GM23338 (cell line): ENCODE measurements around the gene NRCAM. TPM values are rescaled to one million over a fixed set of nuclear protein-coding genes. Genes with fewer than 3 reads are reported as not detected.

Experiments
- ATAC-seq: fragments of 200-7000 bp; cut with Tn5 transposase; 3 replicates; pipeline ENCODE4 v1.9.1; 2020
- DNase-seq: peaks from one replicate; pipeline ENCODE4 v3.0.0-alpha.2; 2015; ENCODE audit warnings: low spot score
- H2AFZ ChIP-seq: fragments of 200-600 bp; sonication (generic); 2 replicates; pipeline ENCODE4 v1.8.0; 2016; ENCODE audit warnings: antibody characterized with exemption, mild to moderate bottlenecking, moderate library complexity
- H3F3A ChIP-seq: fragments of 200-600 bp; sonication (generic); replicated peaks from 2 replicates; pipeline ENCODE4 v1.8.0; 2017; ENCODE audit warnings: antibody characterized with exemption, mixed run types, low read depth
- H3K27ac ChIP-seq: fragments of 200-600 bp; sonication (generic); 2 replicates; pipeline ENCODE4 v1.6.1; 2016; ENCODE audit warnings: low read depth
- H3K27me3 ChIP-seq: fragments of 200-600 bp; sonication (generic); 2 replicates; pipeline ENCODE4 v1.8.0; 2016; ENCODE audit warnings: mild to moderate bottlenecking, mixed run types, moderate library complexity; ENCODE audit not compliant: insufficient read depth
- H3K36me3 ChIP-seq: fragments of 200-600 bp; sonication (generic); 2 replicates; pipeline ENCODE4 v1.8.0; 2016; ENCODE audit warnings: mild to moderate bottlenecking; ENCODE audit not compliant: insufficient read depth
- H3K4me1 ChIP-seq: fragments of 200-600 bp; sonication (generic); 2 replicates; pipeline ENCODE4 v1.8.0; 2016; ENCODE audit warnings: mild to moderate bottlenecking, moderate library complexity; ENCODE audit not compliant: insufficient read depth
- H3K4me2 ChIP-seq: fragments of 200-600 bp; sonication (generic); 2 replicates; pipeline ENCODE4 v1.7.1; 2017; ENCODE audit warnings: mixed run types
- H3K4me3 ChIP-seq: fragments of 200-600 bp; sonication (generic); 2 replicates; pipeline ENCODE4 v1.6.1; 2016; ENCODE audit warnings: mixed run types
- H3K79me2 ChIP-seq: fragments of 200-600 bp; sonication (generic); replicated peaks from 2 replicates; pipeline ENCODE4 v1.8.0; 2017; ENCODE audit warnings: mild to moderate bottlenecking; ENCODE audit not compliant: insufficient read depth
- H3K9me2 ChIP-seq: fragments of 200-600 bp; sonication (generic); 2 replicates; pipeline ENCODE4 v1.8.0; 2017; ENCODE audit not compliant: insufficient read depth
- H4K20me1 ChIP-seq: fragments of 200-600 bp; sonication (generic); replicated peaks from 2 replicates; pipeline ENCODE4 v1.8.0; 2017; ENCODE audit warnings: mild to moderate bottlenecking; ENCODE audit not compliant: insufficient read depth
- H3K27ac Mint-ChIP-seq: 2 replicates; pipeline ENCODE4 v1.8.0; 2020; ENCODE audit warnings: inconsistent platforms, mild to moderate bottlenecking, moderate library complexity, mixed read lengths
- H3K27me3 Mint-ChIP-seq: 3 replicates; pipeline ENCODE4 v1.8.0; 2022; ENCODE audit warnings: low read depth, mild to moderate bottlenecking, moderate library complexity, mixed read lengths, inconsistent platforms; ENCODE audit not compliant: insufficient read depth, poor library complexity
- H3K36me3 Mint-ChIP-seq: 3 replicates; pipeline ENCODE4 v1.8.0; 2021; ENCODE audit warnings: low read depth, mild to moderate bottlenecking, inconsistent platforms, moderate library complexity, mixed read lengths
- H3K4me1 Mint-ChIP-seq: 3 replicates; pipeline ENCODE4 v1.8.0; 2020; ENCODE audit warnings: mild to moderate bottlenecking, inconsistent platforms, mixed read lengths
- H3K4me3 Mint-ChIP-seq: 3 replicates; pipeline ENCODE4 v1.8.0; 2021; ENCODE audit warnings: moderate library complexity, mild to moderate bottlenecking, inconsistent platforms, mixed read lengths
- H3K9me3 Mint-ChIP-seq: 3 replicates; pipeline ENCODE4 v1.8.0; 2020; ENCODE audit warnings: moderate library complexity, mild to moderate bottlenecking, inconsistent platforms, mixed read lengths
- CREB1 ChIP-seq: fragments of 250-450 bp; sonication (Bioruptor Pico); IDR thresholded peaks from 2 replicates; pipeline ENCODE4 v1.5.0; 2020; ENCODE audit warnings: low read depth, mild to moderate bottlenecking, moderate library complexity
- CTCF ChIP-seq, 2 experiments: fragments of 200-600 bp in 1 of 2; sonication (generic) in 1 of 2; conservative IDR thresholded peaks; 2 replicates each; pipeline versions ENCODE4 v1.5.1 to v1.6.1; 2016 to 2017; ENCODE audit warnings: antibody characterized with exemption in 2 of 2, low read depth in 2 of 2, mild to moderate bottlenecking in 2 of 2, moderate library complexity in 1 of 2
- JUNB ChIP-seq: IDR thresholded peaks from one replicate; pipeline ENCODE4 v1.6.1; 2016; ENCODE audit warnings: antibody characterized with exemption; ENCODE audit not compliant: unreplicated experiment
- POLR2AphosphoS5 ChIP-seq: IDR thresholded peaks from 2 replicates; pipeline ENCODE4 v1.6.1; 2016; ENCODE audit warnings: antibody characterized with exemption, low read depth
- ZNF462 ChIP-seq: fragments of 250-450 bp; sonication (Bioruptor Pico); IDR thresholded peaks from 2 replicates; pipeline ENCODE4 v1.5.0; 2020; ENCODE audit warnings: mild to moderate bottlenecking, moderate library complexity
- polyA plus RNA-seq: library from polyadenylated mRNA; unstranded; fragments of >200 nt; fragmentation: Nextera tagmentation; extraction: Ambion mirVana; gene quantifications from 2 replicates; pipeline ENCODE4 v1.2.1, GENCODE V29; 2016
- total RNA-seq: library from RNA; depleted of rRNA; stranded (reverse); fragments of >200 nt; shearing (Covaris generic); gene quantifications from 2 replicates; pipeline ENCODE4 v1.2.3, GENCODE V29; 2014

Gene NRCAM
- total and polyA plus RNA-seq, 2 experiments from 2014 or later: 2.5 to 6.8 TPM

- no peaks in the 10 kb centered on the region for H3K27me3 Mint-ChIP-seq
- ATAC-seq (peak; percentile 50), DNase-seq (peak; percentile 75)
- Histone ChIP-seq H3K36me3 (no peaks in the 10 kb centered on the region), H3K27me3 (no peaks in the 10 kb centered on the region), H3K27ac (no peak overlapping the region), H3K4me2 (no peak overlapping the region), H4K20me1 (no peaks in the 10 kb centered on the region), H3F3A (no peaks in the 10 kb centered on the region), H3K79me2 (no peaks in the 10 kb centered on the region), H3K4me3 (no peak overlapping the region), H3K4me1 (no peaks in the 10 kb centered on the region), H2AFZ (no peak overlapping the region), H3K9me2 (no peaks in the 10 kb centered on the region)
- H3K4me3 Mint-ChIP-seq: no peak overlapping the region
- no peaks in the 10 kb centered on the region for H3K9me3 Mint-ChIP-seq
- peaks cover 6% of the 10 kb centered on the region; the same call in 2 of the 3 replicates for H3K36me3 Mint-ChIP-seq
- no peak overlapping the region for H3K27ac Mint-ChIP-seq
- no peaks in the 10 kb centered on the region for H3K4me1 Mint-ChIP-seq
- no peak for TF ChIP-seq POLR2AphosphoS5
- no peak for TF ChIP-seq CREB1
- no peak for TF ChIP-seq ZNF462 (CRISPR knock-in tag)
- no peak for TF ChIP-seq JUNB
- peak; percentile 81 to 95 for TF ChIP-seq CTCF (conservative IDR thresholded peaks at IDR 0.05; ENCODE audit: low read depth in 2 of 2)
Measured at GRCh38 chr7:108497082-108497725, 41.0 kb upstream of the NRCAM start.
